Endothelial cell of umbilical vein (primary cell): Measurements from ENCODE around the gene CEP192. TPM values are rescaled to one million over a fixed set of nuclear protein-coding genes. Genes with fewer than 3 reads are reported as not detected.

ENCODE experiments used
- BruUV-seq: library from RNA; stranded (reverse); fragments of 400-500 nt; replicated peaks from 2 replicates; lab custom pipeline; 2021; lab: Mats Ljungman, UMichigan
- CTCF ChIA-PET: fragments of 300-600, 350-600 bp; sonication (Branson Sonifier 250); formaldehyde crosslinking; loops from one replicate; lab custom pipeline; 2021; ENCODE audit warnings: antibody characterized with exemption, inconsistent platforms; lab: Charles Lee
- POLR2A ChIA-PET: fragments of 300-600, 350-600 bp; sonication (Branson Sonifier 250); formaldehyde crosslinking; loops from one replicate; lab custom pipeline; 2021; ENCODE audit warnings: antibody characterized with exemption, inconsistent platforms; lab: Charles Lee
- DNase-seq: peaks from one replicate; pipeline ENCODE4 v3.0.0-alpha.2; 2011; ENCODE audit warnings: low read depth, low spot score
- FAIRE-seq: peaks from 2 replicates; lab custom pipeline; 2011; peaks lifted over from hg19 to GRCh38; lab: Jason Lieb, UNC
- H2AFZ ChIP-seq: 2 replicates; pipeline ENCODE4 v1.6.0; 2012; ENCODE audit warnings: low read depth, low read length, control low read depth, inconsistent platforms
- H3K27ac ChIP-seq: 2 replicates; pipeline ENCODE4 v1.5.1; 2011; ENCODE audit warnings: low read depth, mild to moderate bottlenecking, control low read depth, low read length, moderate library complexity; ENCODE audit not compliant: insufficient read depth
- H3K27me3 ChIP-seq, 2 experiments: 2 replicates each; pipeline versions ENCODE4 v1.6.0 to v1.6.1; 2011; ENCODE audit warnings: low read length in 2 of 2, mixed read lengths in 1 of 2; ENCODE audit not compliant: control insufficient read depth in 2 of 2, insufficient read depth in 2 of 2
- H3K36me3 ChIP-seq, 2 experiments: 2 replicates in 1 of 2; 3 replicates in 1 of 2; pipeline ENCODE4 v1.5.1; 2011; ENCODE audit warnings: low read length in 2 of 2, mild to moderate bottlenecking in 1 of 2, moderate library complexity in 1 of 2; ENCODE audit not compliant: control insufficient read depth in 2 of 2, insufficient read depth in 2 of 2; ENCODE audit errors: extremely low read depth in 1 of 2
- H3K4me1 ChIP-seq: 3 replicates; pipeline ENCODE4 v1.5.1; 2011; ENCODE audit warnings: mild to moderate bottlenecking, low read length; ENCODE audit not compliant: control insufficient read depth, insufficient read depth; ENCODE audit errors: extremely low read depth
- H3K4me2 ChIP-seq: 2 replicates; pipeline ENCODE4 v1.6.1; 2011; ENCODE audit warnings: low read length, control low read depth, mixed read lengths; ENCODE audit not compliant: insufficient read depth
- H3K4me3 ChIP-seq, 3 experiments: fragments of 200-600 bp in 1 of 3; sonication (generic), shearing (Covaris generic) in 1 of 3; replicated peaks in 1 of 3; 2 replicates each; pipeline ENCODE4 v1.5.1; 2011 to 2016; ENCODE audit warnings: control low read depth in 3 of 3, low read length in 3 of 3, mild to moderate bottlenecking in 2 of 3, inconsistent platforms in 1 of 3, low read depth in 1 of 3, moderate library complexity in 1 of 3; ENCODE audit not compliant: insufficient read depth in 1 of 3
- H3K79me2 ChIP-seq: 2 replicates; pipeline ENCODE4 v1.6.0; 2012; ENCODE audit warnings: low read length, inconsistent platforms; ENCODE audit not compliant: control insufficient read depth, insufficient read depth
- H3K9ac ChIP-seq: replicated peaks from 2 replicates; pipeline ENCODE3; 2011; ENCODE audit warnings: low read length, control low read depth; ENCODE audit not compliant: insufficient read depth; ENCODE audit errors: extremely low read depth
- H3K9me1 ChIP-seq: replicated peaks from 3 replicates; pipeline ENCODE4 v1.6.0; 2011; ENCODE audit warnings: mild to moderate bottlenecking, low read length; ENCODE audit not compliant: control insufficient read depth, insufficient read depth; ENCODE audit errors: extremely low read depth
- H3K9me3 ChIP-seq: replicated peaks from 2 replicates; pipeline ENCODE4 v1.5.1; 2012; ENCODE audit warnings: low read length, inconsistent platforms; ENCODE audit not compliant: control insufficient read depth, insufficient read depth
- H4K20me1 ChIP-seq: replicated peaks from 2 replicates; pipeline ENCODE3; 2011; ENCODE audit warnings: mild to moderate bottlenecking, low read length; ENCODE audit not compliant: control insufficient read depth, insufficient read depth; ENCODE audit errors: extremely low read depth
- CTCF ChIP-seq, 2 donors: IDR thresholded peaks; 1 replicate in 1 of 2; 2 replicates in 1 of 2; pipeline ENCODE4 v1.5.1; 2011; ENCODE audit warnings: low read length in 2 of 2, mild to moderate bottlenecking in 2 of 2, moderate library complexity in 2 of 2, control low read depth in 1 of 2, inconsistent platforms in 1 of 2, low read depth in 1 of 2; ENCODE audit not compliant: insufficient read depth in 1 of 2; ENCODE audit errors: extremely low read depth in 1 of 2
- EZH2 ChIP-seq: IDR thresholded peaks from 2 replicates; pipeline ENCODE4 v1.6.1; 2012; ENCODE audit warnings: borderline replicate concordance, low read depth, mild to moderate bottlenecking, moderate library complexity, low read length, inconsistent platforms; ENCODE audit not compliant: severe bottlenecking
- FOS ChIP-seq: IDR thresholded peaks from 2 replicates; pipeline ENCODE4 v1.6.1; 2011; ENCODE audit warnings: mild to moderate bottlenecking, low read length, moderate library complexity, borderline replicate concordance; ENCODE audit not compliant: insufficient read depth
- GATA2 ChIP-seq: IDR thresholded peaks from 2 replicates; pipeline ENCODE4 v1.7.0; 2011; ENCODE audit warnings: low read depth, mild to moderate bottlenecking, moderate library complexity, mixed read lengths, low read length; ENCODE audit not compliant: insufficient read length, insufficient read depth
- JUN ChIP-seq: IDR thresholded peaks from 2 replicates; pipeline ENCODE4 v1.6.1; 2011; ENCODE audit warnings: borderline replicate concordance, low read depth; ENCODE audit not compliant: insufficient read length, insufficient read depth
- MAX ChIP-seq: IDR thresholded peaks from 2 replicates; pipeline ENCODE4 v1.6.1; 2011; ENCODE audit not compliant: insufficient read depth, insufficient read length
- MYC ChIP-seq: IDR thresholded peaks from one replicate; pipeline ENCODE4 v1.6.1; 2011; ENCODE audit warnings: mild to moderate bottlenecking, low read depth, low read length
- POLR2A ChIP-seq: IDR thresholded peaks from 2 replicates; pipeline ENCODE4 v1.6.1; 2012; ENCODE audit warnings: low read depth, mild to moderate bottlenecking, control low read depth, low read length
- POLR2AphosphoS5 ChIP-seq: IDR thresholded peaks from 2 replicates; pipeline ENCODE4 v1.6.1; 2012; ENCODE audit warnings: low read depth, mild to moderate bottlenecking, control low read depth, low read length, moderate library complexity; ENCODE audit not compliant: insufficient read depth
- dilution Hi-C: fragments of 300-500 bp; cut with MboI; formaldehyde crosslinking; loops from one replicate; pipeline ENCODE4 v1.15.0; 2019; ENCODE audit warnings: low sequenced_read_pairs; ENCODE audit not compliant: extremely low pct_ligation_motif_present
- intact Hi-C: fragments of 100-400 bp; cut with micrococcal nuclease; formaldehyde crosslinking; loops from one replicate; pipeline ENCODE4 v1.10.0; 2022
- polyA plus RNA-seq, 4 experiments: library from polyadenylated mRNA; depleted of rRNA in 3 of 4; stranded (reverse) in 3 of 4; unstranded in 1 of 4; fragments of >200 nt; gene quantifications; 2 replicates each; pipeline versions ENCODE4 v1.2.1 to v1.2.3, GENCODE V29; 2011 to 2012; ENCODE audit warnings: missing spikeins in 1 of 4
- total RNA-seq: library from RNA; stranded (reverse); gene quantifications from 2 replicates; pipeline ENCODE4 v1.2.3, GENCODE V29; 2021

The CEP192 gene
- total and polyA plus RNA-seq, 2 donors (not counting 3 experiments of a cell fraction or from before 2014, with no cell fraction given) = 14.5 to 22.9 TPM

GRCh38 chr18:12991821-12992179, 638 bp downstream of the CEP192 start:
- no peaks in the 10 kb centered on the region for H3K27me3 ChIP-seq
- peak overlapping the region; percentile 85 for H3K9ac ChIP-seq
- peak overlapping the region; percentile 95 for H3K4me2 ChIP-seq
- TF ChIP-seq MYC (no peak), CTCF (IDR thresholded peaks at IDR 0.05; ENCODE audit: extremely low read depth in 1 of 2, insufficient read depth in 1 of 2, low read depth in 1 of 2, low read length in 2 of 2) (no peak), POLR2A (no peak), GATA2 (no peak), EZH2 (no peak), POLR2AphosphoS5 (no peak), JUN (no peak), MAX (no peak), FOS (no peak)
- H3K4me3 ChIP-seq = peak overlapping the region; percentile 72 to 97 (median 90)
- H3K4me1 ChIP-seq = peaks cover 20% of the 10 kb centered on the region
- intact Hi-C loops = loop anchor here (1.0 kb wide), 1 partner anchor 43 kb away; the partner anchor contains the start of gene SEH1L
- no peaks in the 10 kb centered on the region for H4K20me1 ChIP-seq
- no TSS peak for BruUV-seq
- peak overlapping the region; percentile 62 for H3K27ac ChIP-seq
- DNase-seq (no peak), FAIRE-seq (no peak)
- peak overlapping the region; percentile 86 for H2AFZ ChIP-seq
- H3K36me3 ChIP-seq = no peaks in the 10 kb centered on the region
- peaks cover 52% of the 10 kb centered on the region for H3K79me2 ChIP-seq
- ChIA-PET CTCF (interaction anchor here (1.1 to 3.1 kb wide), 4 partner anchors 8 to 168 kb away, joined by 3 to 12 read pairs (median 7); no protein-coding TSS in a partner anchor), POLR2A (interaction anchor here (1.1 kb wide), 1 partner anchor 29 kb away, joined by 3 read pairs; no protein-coding TSS in a partner anchor)
- dilution Hi-C loops = no loop called here
- no peaks in the 10 kb centered on the region for H3K9me1 ChIP-seq
- no peaks in the 10 kb centered on the region for H3K9me3 ChIP-seq
